ENCODE measurements around the gene KLHL22. TPM values are rescaled to one million over a fixed set of nuclear protein-coding genes. Genes with fewer than 3 reads are reported as not detected.

The KLHL22 gene
- total RNA-seq, 1 donor from 2014 or later: 16.1 TPM

DNA sequence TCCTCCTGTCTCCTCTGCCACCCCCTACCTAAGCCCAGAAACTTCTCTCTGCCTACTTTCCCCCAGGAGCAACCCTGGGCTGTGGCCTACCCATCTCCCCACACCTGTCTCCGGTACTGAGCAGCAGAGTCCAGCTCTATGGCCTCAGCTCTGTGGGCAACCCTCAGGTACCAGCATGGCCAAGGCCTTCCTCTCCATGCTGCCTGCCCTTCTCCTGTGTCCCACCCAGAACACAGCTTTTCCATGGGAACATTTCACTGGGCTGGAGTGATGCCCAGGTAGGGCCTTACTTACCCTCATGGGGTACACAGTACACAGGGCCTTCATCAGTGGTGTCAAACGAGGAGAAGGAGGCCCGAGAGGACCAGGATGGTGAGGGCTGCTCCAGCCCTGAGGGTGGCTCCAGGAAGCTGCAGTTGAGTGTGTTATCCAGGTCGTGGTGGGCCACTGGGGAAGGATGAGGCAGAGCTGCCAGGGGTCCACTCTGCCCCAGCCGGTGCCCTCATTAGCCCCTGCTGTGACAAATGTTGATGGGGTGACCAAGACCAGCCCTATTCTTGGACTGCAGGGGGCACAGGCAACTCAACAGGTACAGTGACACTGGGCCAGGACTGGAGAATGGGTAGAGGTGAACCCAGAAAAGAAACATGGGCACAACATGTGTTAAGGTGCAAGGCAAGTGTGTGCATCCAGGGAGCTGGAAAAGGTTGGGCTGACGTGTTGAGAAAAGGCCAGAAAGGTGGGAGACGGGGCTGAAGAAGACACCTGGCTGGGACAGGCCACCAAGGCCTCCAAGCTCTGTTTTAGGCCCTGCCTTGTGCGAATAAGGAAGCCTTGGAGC lies 68.3 kb downstream of the KLHL22 start:
- intact Hi-C loops (cut with micrococcal nuclease): no loop called here
- no peak for DNase-seq

GRCh38 chr22:20426259-20426615 lies 69.4 kb downstream of the KLHL22 start:
- no peaks in the 10 kb centered on the region for H3K9me3 ChIP-seq (replicated peaks)
- TF ChIP-seq CTCF (IDR thresholded peaks at IDR 0.05; ENCODE audit: borderline replicate concordance): no peak
- H3K27ac ChIP-seq (replicated peaks): no peak overlapping the region
- H3K4me1 ChIP-seq: peaks cover 55% of the 10 kb centered on the region
- peaks cover 14% of the 10 kb centered on the region for H3K36me3 ChIP-seq
- intact Hi-C loops (cut with micrococcal nuclease): no loop called here
- peak overlapping the region; percentile 53 for H3K4me3 ChIP-seq
- no peak for DNase-seq
- peaks cover 12% of the 10 kb centered on the region for H3K27me3 ChIP-seq (ENCODE audit: low read depth)

More for the DNA sequence above, 68.3 kb downstream of the KLHL22 start:
- peaks cover 14% of the 10 kb centered on the region for H3K36me3 ChIP-seq
- H3K27ac ChIP-seq (replicated peaks): no peak overlapping the region
- H3K9me3 ChIP-seq (replicated peaks): no peaks in the 10 kb centered on the region
- no peak overlapping the region for H3K4me3 ChIP-seq
- no peak for TF ChIP-seq CTCF (IDR thresholded peaks at IDR 0.05; ENCODE audit: borderline replicate concordance)
- peaks cover 59% of the 10 kb centered on the region for H3K4me1 ChIP-seq
- peaks cover 19% of the 10 kb centered on the region for H3K27me3 ChIP-seq (ENCODE audit: low read depth)

GRCh38 chr22:20425566-20426258 lies 69.9 kb downstream of the KLHL22 start:
- H3K27me3 ChIP-seq (ENCODE audit: low read depth): peaks cover 9% of the 10 kb centered on the region
- H3K4me1 ChIP-seq: peaks cover 50% of the 10 kb centered on the region
- no peak for TF ChIP-seq CTCF (IDR thresholded peaks at IDR 0.05; ENCODE audit: borderline replicate concordance)
- H3K4me3 ChIP-seq: peak overlapping the region; percentile 53
- H3K36me3 ChIP-seq: peaks cover 14% of the 10 kb centered on the region
- no peak for DNase-seq
- H3K9me3 ChIP-seq (replicated peaks): no peaks in the 10 kb centered on the region
- no peak overlapping the region for H3K27ac ChIP-seq (replicated peaks)
- intact Hi-C loops (cut with micrococcal nuclease): no loop called here

DNA sequence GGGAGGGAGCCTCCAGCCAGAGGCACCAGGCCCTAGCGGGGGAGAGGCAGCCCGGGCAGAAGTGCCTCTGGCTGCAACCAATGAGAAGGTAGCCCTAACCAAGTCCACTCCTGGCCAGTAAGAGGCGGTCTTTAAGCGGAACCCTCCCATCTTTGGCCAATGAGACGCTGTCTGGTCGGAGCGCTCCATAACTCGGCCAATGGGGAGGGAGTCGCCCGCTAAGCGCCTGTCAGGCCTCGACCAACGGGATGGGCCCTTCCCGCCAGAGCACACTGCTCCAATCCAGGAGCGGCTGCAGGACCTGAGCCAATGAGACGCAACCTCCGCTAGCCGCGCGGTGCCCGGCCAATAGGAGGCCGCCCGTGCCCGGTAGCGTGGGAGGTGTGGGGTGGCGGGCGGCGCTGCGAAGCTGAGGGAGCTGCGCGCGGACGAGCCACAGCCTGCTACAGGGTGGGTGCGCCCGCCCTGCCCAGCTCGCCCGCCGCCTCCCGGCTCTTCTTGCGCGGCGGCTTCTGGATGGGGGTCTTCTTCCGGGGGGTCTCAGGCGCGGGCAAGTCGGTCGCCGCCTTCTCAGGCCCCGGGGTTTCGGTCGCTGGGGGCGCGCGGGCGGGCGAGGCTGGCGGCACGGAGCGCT lies 70.5 kb downstream of the KLHL22 start:
- Histone ChIP-seq H3K27ac (replicated peaks) (peak overlapping the region; percentile 69), H3K27me3 (ENCODE audit: low read depth) (peaks cover 2% of the 10 kb centered on the region), H3K4me1 (peaks cover 45% of the 10 kb centered on the region), H3K4me3 (peak overlapping the region; percentile 53), H3K9me3 (replicated peaks) (no peaks in the 10 kb centered on the region), H3K36me3 (peaks cover 14% of the 10 kb centered on the region)
- DNase-seq: peak; percentile 49
- TF ChIP-seq CTCF (IDR thresholded peaks at IDR 0.05; ENCODE audit: borderline replicate concordance): no peak
- intact Hi-C loops (cut with micrococcal nuclease): no loop called here

GRCh38 chr22:20424568-20424931 lies 71.0 kb downstream of the KLHL22 start:
- intact Hi-C loops (cut with micrococcal nuclease): no loop called here
- Histone ChIP-seq H3K4me1 (peaks cover 41% of the 10 kb centered on the region), H3K36me3 (peaks cover 13% of the 10 kb centered on the region), H3K27ac (replicated peaks) (peak overlapping the region; percentile 69), H3K27me3 (ENCODE audit: low read depth) (no peaks in the 10 kb centered on the region), H3K9me3 (replicated peaks) (no peaks in the 10 kb centered on the region), H3K4me3 (peak overlapping the region; percentile 38)
- no peak for TF ChIP-seq CTCF (IDR thresholded peaks at IDR 0.05; ENCODE audit: borderline replicate concordance)
- DNase-seq: no peak

Measured in left ventricle myocardium inferior (tissue), 1 donor.